MM.1S (cell line): ENCODE data around the gene SS18L1.

Experiments
- CTCF ChIP-seq: fragments of 300-600 bp; sonication (generic); IDR thresholded peaks from 2 replicates; pipeline ENCODE4 v1.5.1; 2016; ENCODE audit warnings: antibody characterized with exemption, low read length, mixed read lengths
- EZH2phosphoT487 ChIP-seq: fragments of 300-600 bp; sonication (generic); IDR thresholded peaks from 2 replicates; pipeline ENCODE4 v1.6.1; 2018; ENCODE audit warnings: antibody characterized with exemption, low read length

- TF ChIP-seq CTCF (no peak), EZH2phosphoT487 (no peak)
These were observed 7.8 kb upstream of the SS18L1 start for GRCh38 chr20:62135573-62136266.
